Urinary bladder (tissue), 4 donors: ENCODE data around the gene CACNA1D. TPM values are rescaled to one million over a fixed set of nuclear protein-coding genes. Genes with fewer than 3 reads are reported as not detected.
A peak's percentile ranks its signal among the peaks of the same experiment; 100 is the strongest.

Experiments used
- DNase-seq: peaks from one replicate; pipeline ENCODE4 v3.0.0-alpha.2; 2015; ENCODE audit errors: extremely low spot score
- H3K27ac ChIP-seq: one replicate; pipeline ENCODE4 v1.5.1; 2013; ENCODE audit warnings: low read depth, mild to moderate bottlenecking, moderate library complexity
- H3K36me3 ChIP-seq: one replicate; pipeline ENCODE4 v1.6.1; 2013; ENCODE audit warnings: mild to moderate bottlenecking, moderate library complexity; ENCODE audit not compliant: insufficient read depth
- H3K4me1 ChIP-seq: one replicate; pipeline ENCODE4 v1.6.1; 2013; ENCODE audit warnings: mild to moderate bottlenecking, moderate library complexity; ENCODE audit not compliant: insufficient read depth
- H3K4me3 ChIP-seq: one replicate; pipeline ENCODE4 v1.5.1; 2013; ENCODE audit warnings: low read depth, low read length
- WGBS: extraction: QIAGEN DNeasy Blood & Tissue Kit; methylation state at CpG from one replicate; pipeline ENCODE4 v1.1.7; 2013; 5-methylcytosine and 5-hydroxymethylcytosine counted together
- polyA plus RNA-seq: library from polyadenylated mRNA; stranded (reverse); fragments of 200-250 nt; gene quantifications from one replicate; pipeline ENCODE4 v1.2.3, GENCODE V29; 2013
- total RNA-seq: library from RNA; depleted of rRNA; stranded (reverse); fragments of >200 nt; gene quantifications from one replicate; pipeline ENCODE4 v1.2.3, GENCODE V29; 2014
- donor health status: healthy with polysubstance abuse.
- donor health status: healthy.

The CACNA1D gene
- total and polyA plus RNA-seq, 2 donors = 1.6 to 23.5 TPM

DNA sequence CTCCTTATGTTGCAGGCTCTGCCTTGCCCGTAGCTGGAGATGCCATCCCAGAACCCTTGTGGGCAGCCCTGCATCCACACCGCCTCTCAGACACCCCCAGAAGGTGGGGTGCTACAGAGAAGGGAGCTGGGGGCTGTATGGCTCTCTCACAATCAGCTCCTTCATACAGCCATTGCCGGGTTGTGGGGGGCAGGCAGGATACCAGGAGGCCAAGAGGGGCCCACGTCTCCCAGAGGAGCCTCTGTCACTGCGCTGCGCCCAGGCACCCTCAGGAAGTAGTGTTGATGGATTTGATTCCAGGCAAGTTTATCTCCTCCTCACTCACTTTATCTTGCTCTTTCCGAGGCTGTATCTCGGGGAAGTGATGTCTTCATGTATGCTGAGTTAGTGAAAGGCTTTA, 180.2 kb downstream of the CACNA1D start:
- WGBS = 61% methylated on average over 8 of the region's 8 CpGs
- no peak for DNase-seq
- Histone ChIP-seq H3K4me3 (no peak overlapping the region), H3K27ac (no peak overlapping the region), H3K4me1 (peaks cover 1% of the 10 kb centered on the region), H3K36me3 (no peaks in the 10 kb centered on the region)

DNA sequence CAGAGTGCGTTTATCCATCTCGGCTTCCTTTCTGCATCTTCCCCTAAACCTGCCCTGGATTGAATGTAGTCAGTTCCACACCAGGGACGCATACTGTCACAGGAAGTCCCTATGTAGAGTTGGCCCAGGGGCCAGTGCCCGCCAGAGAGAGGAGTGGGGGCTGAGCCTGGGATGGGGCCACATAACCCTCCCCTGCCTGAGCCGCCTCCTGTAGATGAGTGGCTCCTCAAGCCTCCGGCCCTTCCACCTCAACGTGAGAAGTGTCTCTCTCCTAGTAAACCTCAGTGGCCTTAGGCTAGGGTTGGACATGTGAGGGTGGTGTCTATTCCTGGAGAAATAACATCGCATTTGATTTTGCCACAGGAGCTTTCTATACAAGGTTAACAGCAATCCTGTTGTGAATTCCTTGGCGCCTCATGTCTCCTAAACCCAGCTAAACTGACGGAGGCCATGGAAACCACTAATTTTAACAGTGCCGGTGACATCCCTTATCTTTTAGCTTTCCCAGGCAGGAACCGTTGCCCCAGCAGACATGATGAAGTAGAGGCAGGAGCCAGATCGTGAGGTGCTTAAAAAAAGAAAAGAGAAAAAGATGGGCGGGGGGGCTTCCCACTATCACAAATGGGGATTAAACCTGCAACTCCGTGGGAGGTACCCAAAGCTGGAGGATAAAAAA, 180.7 kb downstream of the CACNA1D start:
- 65% methylated on average over 15 of the region's 15 CpGs for whole genome bisulfite sequencing

DNA sequence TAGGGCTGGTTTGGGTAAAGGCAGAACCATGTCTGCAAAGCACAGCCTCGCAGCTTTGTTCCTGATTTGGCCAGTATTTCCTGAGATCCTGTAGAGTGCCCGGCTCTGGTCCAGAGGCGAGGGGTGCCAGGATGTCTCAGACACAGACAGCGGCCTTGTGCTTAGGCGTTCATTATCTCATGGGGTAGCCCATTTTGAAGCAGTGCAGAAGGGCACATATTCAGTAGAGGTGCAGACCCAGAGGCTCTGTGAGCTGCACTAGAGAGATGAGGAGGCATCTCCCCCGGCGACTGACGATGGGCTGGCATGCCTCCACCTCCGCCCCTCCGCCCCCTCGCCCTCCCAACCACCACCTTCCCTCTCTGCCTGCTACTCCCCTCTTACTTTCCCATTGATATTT, 181.5 kb downstream of the CACNA1D start:
- no peak for DNase-seq
- Histone ChIP-seq H3K4me1 (peaks cover 1% of the 10 kb centered on the region), H3K27ac (no peak overlapping the region), H3K36me3 (no peaks in the 10 kb centered on the region), H3K4me3 (no peak overlapping the region)
- WGBS = 82% methylated on average over 11 of the region's 11 CpGs

More for the DNA sequence above, 180.7 kb downstream of the CACNA1D start:
- Histone ChIP-seq H3K4me1 (peaks cover 1% of the 10 kb centered on the region), H3K36me3 (no peaks in the 10 kb centered on the region), H3K4me3 (no peak overlapping the region), H3K27ac (no peak overlapping the region)
- DNase-seq = no peak

DNA sequence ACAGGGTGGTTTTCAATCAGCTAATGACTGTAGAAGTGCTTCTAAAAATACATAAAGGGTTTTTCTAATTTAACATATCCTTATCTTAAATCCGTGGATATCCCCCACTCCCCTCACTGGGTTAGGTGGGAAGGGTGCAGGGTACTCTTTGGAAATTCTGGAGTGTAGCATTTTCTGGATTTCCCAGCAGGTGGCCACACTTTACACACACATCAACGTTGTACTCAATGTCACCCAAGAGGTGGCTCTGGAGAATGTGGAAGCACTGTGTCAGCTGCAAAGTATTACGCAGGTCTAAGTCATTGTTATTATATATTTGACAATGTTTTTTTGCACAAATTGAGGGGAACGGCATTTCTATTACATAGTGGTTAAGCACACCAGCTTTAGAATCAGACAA, 183.0 kb downstream of the CACNA1D start:
- no peak for DNase-seq
- Histone ChIP-seq H3K27ac (no peak overlapping the region), H3K4me3 (no peak overlapping the region), H3K36me3 (no peaks in the 10 kb centered on the region), H3K4me1 (peaks cover 1% of the 10 kb centered on the region)
- WGBS = 75% methylated on average over 4 of the region's 4 CpGs

DNA sequence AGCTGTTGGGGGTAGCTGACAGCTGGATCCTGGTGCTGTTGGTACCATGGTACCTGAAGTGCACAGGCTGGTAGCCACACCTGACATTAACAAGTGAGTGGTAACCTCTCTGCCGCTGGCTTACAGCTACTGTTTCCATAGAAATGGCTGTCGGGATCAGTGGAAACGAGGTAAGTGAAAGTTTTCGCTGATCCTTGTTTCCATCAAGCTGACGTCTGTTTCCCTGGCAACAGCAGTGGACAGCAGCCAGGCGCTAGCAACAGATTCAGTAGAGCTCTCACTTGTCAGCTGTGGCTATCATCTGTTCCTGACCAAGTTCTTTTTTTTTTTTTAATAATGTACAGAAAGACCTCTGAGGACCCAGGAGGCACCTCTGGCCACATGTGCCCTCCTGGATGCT, 185.6 kb downstream of the CACNA1D start:
- Histone ChIP-seq H3K4me3 (no peak overlapping the region), H3K27ac (no peak overlapping the region), H3K36me3 (no peaks in the 10 kb centered on the region), H3K4me1 (no peaks in the 10 kb centered on the region)
- peak; percentile 73 for DNase-seq
- 15% methylated on average over 6 of the region's 6 CpGs for WGBS

DNA sequence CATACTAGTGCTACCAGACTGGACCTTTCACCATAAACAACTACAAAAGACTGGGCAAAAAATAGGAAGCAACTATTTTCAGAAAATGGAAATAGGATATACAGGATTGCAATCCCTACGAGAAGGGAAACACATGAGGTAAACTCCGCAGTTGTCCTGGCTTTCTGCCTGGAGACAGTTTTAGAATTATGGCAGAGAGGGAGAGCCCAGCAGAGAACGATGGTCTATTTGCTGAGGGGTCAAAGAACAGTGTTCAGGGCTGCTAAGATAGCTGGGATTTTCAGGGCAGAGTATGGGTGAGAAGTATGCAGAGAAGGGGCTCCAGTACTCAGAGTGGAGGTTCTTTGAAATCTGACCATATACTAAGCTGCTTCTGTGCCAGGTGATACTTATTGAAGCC, 188.4 kb downstream of the CACNA1D start:
- H3K27ac ChIP-seq = no peak overlapping the region
- H3K4me1 ChIP-seq = no peaks in the 10 kb centered on the region
- DNase-seq = no peak
- no peak overlapping the region for H3K4me3 ChIP-seq
- WGBS = 47% methylated on average over 3 of the region's 3 CpGs
- H3K36me3 ChIP-seq = no peaks in the 10 kb centered on the region

DNA sequence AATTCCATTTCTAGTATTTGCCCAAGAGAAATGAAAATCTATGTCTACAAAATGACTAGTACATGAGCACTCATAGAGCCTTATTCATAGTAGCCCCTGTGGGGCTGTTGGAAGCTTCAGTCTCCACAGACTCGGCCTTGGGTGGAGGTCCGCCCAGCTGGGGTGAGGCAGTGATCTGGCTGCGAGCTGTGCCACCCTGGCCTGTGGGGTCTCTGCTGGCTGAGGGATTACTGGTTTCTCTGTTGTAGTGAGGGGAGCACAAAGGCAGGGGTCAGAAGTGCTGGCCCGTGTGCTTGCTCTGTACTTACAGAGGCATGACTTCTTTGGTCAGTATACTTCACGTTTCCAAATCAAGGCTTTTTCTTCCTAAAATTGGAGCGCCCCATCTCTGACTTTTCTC, 193.7 kb downstream of the CACNA1D start:
- WGBS = 89% methylated on average over 6 of the region's 6 CpGs
- H3K27ac ChIP-seq = no peak overlapping the region
- no peaks in the 10 kb centered on the region for H3K36me3 ChIP-seq
- no peaks in the 10 kb centered on the region for H3K4me1 ChIP-seq
- no peak overlapping the region for H3K4me3 ChIP-seq
- DNase-seq = no peak

DNA sequence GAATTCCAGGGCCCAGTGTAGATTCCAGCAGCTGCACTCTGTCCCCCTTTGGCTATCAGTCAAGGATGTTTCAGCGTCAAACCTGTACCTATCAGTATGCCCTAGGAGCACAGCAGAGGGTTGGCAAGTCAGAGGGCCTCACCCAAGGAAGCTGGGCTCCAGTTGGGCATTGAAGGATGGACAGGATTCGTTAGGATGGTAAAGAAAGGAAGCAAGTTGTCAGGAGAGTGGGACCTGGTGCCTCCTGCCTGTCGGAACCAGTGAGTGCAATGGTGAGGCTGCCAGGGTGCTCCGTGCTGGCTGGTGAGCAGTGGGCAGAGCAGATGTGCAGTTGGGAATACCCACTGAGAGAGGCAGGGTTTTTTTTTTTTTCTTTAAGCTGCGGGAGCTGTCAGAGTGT, 194.6 kb downstream of the CACNA1D start:
- no peak for DNase-seq
- H3K36me3 ChIP-seq = no peaks in the 10 kb centered on the region
- H3K4me3 ChIP-seq = no peak overlapping the region
- WGBS = 65% methylated on average over 5 of the region's 5 CpGs
- H3K4me1 ChIP-seq = no peaks in the 10 kb centered on the region
- H3K27ac ChIP-seq = no peak overlapping the region

DNA sequence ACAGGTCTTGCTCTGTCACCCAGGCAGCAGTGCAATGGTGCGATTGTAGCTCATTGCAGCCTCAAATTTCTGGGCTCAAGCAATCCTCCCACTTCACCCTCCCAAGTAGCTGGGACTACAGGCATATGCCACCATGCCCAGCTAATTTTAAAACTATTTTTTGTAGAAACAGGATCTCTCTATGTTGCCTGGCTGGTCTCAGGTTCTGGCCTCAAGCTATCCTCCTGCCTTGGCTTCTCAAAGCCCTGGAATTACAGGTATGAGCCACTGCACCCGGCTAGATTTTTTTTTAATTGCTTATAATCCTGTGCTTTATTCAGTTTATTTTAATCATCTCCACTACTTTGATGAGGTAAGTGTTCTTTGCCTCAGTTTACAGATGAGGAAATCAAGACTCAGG, 195.3 kb downstream of the CACNA1D start:
- no peak for DNase-seq
- Histone ChIP-seq H3K4me1 (no peaks in the 10 kb centered on the region), H3K4me3 (no peak overlapping the region), H3K36me3 (no peaks in the 10 kb centered on the region), H3K27ac (no peak overlapping the region)
- WGBS = 84% methylated on average over 2 of the region's 2 CpGs

DNA sequence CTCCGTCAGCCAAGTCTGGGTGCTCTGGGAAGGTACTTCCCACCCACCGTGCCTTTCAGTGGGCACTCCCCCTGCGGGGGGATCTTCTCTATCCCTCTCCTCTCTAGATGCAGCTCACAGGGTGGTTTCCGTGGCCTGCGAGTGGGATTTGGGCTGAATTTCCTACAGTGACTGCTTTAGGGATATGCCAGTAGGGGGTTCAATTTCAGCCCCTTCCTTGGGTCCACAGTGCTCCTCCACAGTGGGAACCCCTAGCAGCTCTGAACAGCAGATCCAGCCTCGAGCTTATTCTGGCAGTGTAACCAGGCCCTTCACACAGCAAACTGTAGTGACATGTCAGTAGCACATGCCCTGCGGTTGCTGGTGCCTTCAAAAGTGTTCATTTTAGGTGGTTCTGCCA, 196.1 kb downstream of the CACNA1D start:
- no peak for DNase-seq
- no peak overlapping the region for H3K4me3 ChIP-seq
- 93% methylated on average over 7 of the region's 7 CpGs for WGBS
- no peaks in the 10 kb centered on the region for H3K36me3 ChIP-seq
- no peaks in the 10 kb centered on the region for H3K4me1 ChIP-seq
- no peak overlapping the region for H3K27ac ChIP-seq

DNA sequence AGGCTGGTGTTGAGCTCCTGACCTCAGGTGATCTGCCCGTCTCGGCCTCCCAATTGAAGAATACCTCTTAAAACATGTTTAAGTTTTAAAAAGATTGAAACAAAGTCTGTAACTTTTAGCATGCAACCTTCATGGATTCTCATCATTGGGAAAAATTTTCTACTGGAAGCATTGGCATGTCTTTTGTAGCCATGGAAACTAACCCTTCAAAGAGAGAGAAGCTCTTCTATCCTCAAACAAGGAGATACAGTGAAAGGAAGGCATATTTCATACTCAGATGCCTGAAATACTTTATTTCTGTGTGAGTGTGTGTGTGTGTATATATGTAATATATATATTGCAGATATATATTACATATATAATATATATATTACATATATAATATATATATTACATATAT, 196.9 kb downstream of the CACNA1D start:
- no peak for DNase-seq
- Histone ChIP-seq H3K27ac (no peak overlapping the region), H3K4me1 (no peaks in the 10 kb centered on the region), H3K36me3 (no peaks in the 10 kb centered on the region), H3K4me3 (no peak overlapping the region)
- WGBS = 98% methylated on average over 2 of the region's 2 CpGs

DNA sequence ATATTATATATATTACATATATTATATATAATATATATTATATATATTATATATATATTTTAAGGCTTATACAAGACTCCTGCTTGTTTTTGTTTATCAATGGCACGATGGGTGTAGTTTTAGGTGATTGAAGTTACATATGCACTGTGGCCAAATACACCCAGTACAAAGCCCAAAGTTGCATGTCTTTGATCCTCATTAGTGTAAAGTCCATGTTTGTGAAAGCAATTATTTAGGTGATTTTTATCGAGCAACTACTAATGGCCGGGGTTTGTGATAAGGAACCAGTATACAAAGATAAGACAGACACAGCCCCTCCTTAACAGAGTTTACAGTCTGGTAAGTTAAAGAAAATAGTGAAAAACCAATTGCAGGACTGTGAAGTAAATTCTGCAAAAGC, 197.5 kb downstream of the CACNA1D start:
- Histone ChIP-seq H3K4me3 (no peak overlapping the region), H3K4me1 (no peaks in the 10 kb centered on the region), H3K27ac (no peak overlapping the region), H3K36me3 (no peaks in the 10 kb centered on the region)
- WGBS = 74% methylated on average over 3 of the region's 3 CpGs
- DNase-seq = no peak

DNA sequence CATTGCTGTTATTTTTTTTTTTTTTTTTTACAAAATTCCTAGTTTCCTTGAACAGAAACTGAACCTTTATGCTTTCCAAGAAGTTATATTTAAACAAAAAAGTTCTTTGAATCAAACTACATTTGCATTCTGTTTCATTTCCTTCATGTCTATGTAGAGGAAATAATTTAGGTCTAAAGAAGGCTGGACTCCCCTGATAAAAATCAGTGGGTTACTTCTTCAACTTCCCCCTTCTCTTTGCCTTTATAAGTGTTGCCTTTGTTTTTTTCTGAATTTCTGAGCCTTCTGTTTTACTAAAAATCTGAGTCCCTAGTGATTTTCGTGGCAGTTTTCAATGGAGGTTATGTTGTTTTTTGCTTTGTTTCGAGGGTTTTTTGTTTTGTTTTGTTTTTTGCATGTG, 199.0 kb downstream of the CACNA1D start:
- no peak for DNase-seq
- Histone ChIP-seq H3K4me1 (no peaks in the 10 kb centered on the region), H3K36me3 (no peaks in the 10 kb centered on the region), H3K27ac (no peak overlapping the region), H3K4me3 (no peak overlapping the region)
- WGBS = 68% methylated on average over 2 of the region's 2 CpGs

DNA sequence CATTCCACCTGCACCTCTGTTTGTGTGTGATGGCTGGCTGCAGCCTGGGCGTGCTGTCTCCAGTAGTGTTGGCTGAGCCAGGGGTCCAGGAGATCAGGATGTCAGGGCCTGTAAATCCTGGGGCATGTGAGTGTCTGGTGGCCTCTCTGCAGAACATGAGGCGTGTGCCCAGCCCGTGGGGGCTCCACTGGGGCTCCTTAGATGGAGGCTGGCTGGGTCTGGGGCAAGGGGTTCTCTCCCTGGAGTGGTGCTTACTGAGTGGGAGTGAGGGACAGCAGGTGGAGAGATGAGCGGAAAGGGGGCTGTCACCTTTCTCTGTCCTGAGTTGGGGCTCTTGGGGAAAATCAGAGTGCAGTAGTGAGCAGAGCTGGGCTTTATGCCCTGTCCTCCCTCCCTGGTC, 199.6 kb downstream of the CACNA1D start:
- H3K4me3 ChIP-seq = no peak overlapping the region
- WGBS = 87% methylated on average over 4 of the region's 4 CpGs
- no peak overlapping the region for H3K27ac ChIP-seq
- no peak for DNase-seq
- H3K4me1 ChIP-seq = no peaks in the 10 kb centered on the region
- H3K36me3 ChIP-seq = no peaks in the 10 kb centered on the region
